ENCODE results near the gene TAS2R38.
"Not testable (repeated sequence)": the region's sequence is repeated elsewhere in the genome, so short reads cannot be mapped to it uniquely, and the experiment has no call there.

Gene TAS2R38

DNA sequence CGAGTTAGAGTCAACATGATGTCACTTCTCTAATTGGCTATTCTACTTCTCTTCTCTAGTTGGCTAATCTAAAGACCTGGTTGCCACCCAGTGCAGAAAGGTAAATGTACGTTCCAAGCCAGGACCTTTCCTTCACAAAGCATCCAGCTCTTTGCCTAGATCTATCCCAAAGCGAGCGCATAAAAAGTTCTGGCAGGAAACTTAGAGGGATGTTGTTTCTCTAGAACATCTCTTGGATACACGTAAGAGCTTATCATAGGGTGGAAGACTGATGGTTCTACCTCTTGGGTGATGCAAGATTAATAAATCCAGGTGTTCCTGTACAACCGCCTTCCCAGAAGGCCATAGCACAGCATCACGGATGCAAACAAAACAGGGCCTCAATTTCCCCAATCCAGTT lies at the start of gene TAS2R38:
Gene TAS2R38 (minus strand): TSS at position 101 of the 400 bp plus-strand sequence. CDS start 84 bp downstream, at position 17.
- in situ Hi-C loops (cut with MboI; ENCODE audit: low sequenced_read_pairs) = loop anchor here (10.0 kb wide), 2 partner anchors 211 to 219 kb away; no protein-coding TSS in a partner anchor

DNA sequence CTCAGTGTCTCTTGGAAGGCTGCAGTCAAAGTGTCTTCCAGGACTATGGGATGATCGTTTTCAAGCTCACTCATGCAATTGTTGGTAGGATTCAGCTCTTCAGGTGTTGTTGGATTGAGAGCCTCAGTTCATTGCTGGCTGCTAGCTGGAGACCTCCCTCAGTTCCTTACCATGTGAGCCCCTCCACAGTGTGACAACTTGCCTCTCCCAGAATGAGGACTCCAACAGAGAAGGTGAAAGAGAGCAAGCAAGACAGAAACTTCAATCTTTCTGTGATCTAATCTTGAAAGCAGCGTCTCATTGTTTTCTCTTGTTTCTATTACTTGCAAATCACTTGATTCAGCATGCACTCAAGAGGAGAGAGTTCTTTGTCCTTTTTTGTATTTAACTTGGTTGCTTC lies 44.6 kb upstream of the TAS2R38 start:
- in situ Hi-C loops (cut with MboI; ENCODE audit: low sequenced_read_pairs) = no loop called here

DNA sequence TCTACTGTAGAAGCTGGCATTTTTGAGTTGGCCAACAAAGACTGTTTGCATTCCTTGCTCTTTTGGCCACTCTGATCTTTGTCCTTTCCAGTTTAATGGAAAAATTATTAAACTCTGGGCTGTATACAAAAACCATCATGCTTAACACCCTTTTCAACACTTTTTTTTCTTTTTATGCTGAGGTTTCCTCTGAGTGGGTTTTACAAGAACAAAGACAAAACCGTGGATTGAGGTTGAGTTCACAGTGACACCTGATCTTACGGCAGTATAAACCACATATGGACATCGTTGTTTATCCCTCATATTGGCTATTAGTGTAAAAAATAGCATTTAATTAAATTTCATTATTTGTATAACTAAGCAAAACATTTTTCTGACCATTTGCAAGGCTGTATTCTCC lies 43.9 kb upstream of the TAS2R38 start:
- in situ Hi-C loops (cut with MboI; ENCODE audit: low sequenced_read_pairs) = no loop called here

DNA sequence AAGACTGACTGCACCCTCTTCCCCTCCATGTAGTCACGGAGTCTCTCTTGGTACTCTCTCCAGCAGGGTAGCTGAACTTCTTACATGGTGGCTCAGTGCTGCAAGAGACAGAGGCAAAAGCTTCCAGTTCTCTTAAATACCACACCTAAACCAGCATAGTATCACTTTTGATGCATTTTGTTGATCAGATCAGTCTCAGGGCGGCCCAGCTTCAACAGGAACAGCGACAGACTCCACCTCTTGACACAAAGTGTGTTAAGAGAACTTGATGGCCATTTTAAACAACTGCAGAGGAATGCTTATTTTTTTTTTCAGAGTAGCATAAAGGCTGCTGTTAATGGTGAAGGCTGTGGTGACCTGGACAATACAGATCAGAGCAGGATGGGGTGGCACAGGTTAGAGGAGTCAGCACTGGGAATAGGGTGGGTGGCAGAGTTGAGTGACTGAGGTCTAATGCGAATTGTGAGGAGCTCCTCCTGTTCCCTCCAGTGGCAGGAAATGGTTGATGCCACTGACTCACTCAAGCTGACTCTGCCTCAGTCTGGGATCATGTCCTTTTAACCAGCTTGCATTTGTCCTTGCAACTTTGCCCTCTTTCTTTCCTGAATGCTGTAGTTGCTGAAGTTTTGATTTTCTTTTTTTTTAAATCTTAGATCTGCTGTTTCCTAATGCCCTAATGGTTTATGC lies 39.4 kb upstream of the TAS2R38 start:
- in situ Hi-C loops (cut with MboI; ENCODE audit: low sequenced_read_pairs) = no loop called here

DNA sequence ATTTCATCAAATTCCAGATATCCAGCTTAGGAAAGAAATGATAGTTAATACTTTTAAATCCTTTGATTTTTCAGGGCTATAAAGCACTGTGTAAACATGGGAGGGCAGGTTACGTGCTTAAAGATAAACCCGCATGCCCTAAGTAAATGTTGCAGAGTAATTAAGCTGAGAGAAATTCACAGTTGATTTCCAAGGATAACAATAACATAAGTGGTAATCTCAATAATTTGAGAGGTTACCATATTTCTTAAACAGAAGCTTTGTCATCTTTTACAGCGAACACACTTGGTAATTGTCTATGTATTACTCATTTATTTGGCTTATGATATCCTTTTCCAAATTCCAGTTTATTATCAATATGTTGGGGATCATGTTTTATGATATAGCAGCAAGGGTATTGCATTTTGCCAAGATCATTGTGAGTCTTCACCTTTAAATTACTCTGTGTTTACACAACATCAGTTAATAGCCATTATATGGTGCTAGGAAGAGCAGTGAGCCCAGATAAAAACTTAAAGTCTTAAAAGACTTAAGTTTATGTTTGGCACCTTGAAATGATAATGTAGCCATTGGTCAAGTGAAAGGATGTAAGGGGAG lies 37.5 kb upstream of the TAS2R38 start:
- in situ Hi-C loops (cut with MboI; ENCODE audit: low sequenced_read_pairs) = no loop called here

DNA sequence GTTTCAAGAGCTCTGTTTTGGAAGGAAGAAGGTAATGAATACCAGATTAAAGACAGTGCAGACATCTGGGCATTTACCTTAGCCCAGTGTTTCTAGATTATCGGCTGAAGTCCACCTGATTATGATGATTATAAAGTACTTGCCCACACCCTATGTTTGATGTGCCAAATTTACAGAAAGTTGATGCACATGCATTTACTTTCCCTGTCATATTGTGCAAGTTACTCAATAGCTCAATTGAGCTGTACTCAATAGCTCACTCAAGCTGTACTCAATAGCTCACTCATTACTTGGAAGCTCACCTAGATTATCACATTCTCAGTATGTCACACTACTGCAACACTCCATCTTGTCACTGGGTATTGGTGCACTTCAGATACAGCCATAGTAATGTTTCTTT lies 35.6 kb upstream of the TAS2R38 start:
- in situ Hi-C loops (cut with MboI; ENCODE audit: low sequenced_read_pairs) = no loop called here

DNA sequence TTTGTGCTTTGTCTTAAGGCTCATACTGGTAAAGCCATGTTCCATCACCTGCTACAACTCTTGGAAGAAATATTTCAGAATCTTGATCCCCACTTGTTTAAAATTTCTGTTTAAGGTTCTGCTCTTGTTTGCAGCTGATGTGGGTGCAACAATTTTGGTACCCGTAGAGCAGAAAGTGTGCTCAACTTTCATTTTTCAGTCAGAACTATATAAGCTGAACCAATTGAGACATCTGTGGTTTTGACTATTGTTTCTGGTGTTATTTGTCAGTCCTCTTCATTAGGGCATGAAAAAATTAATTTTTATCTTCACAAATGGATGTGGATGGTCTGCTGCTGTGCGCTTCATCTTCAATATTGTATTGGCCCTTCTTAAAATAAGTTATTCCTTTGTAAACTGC lies 33.0 kb upstream of the TAS2R38 start:
- in situ Hi-C loops (cut with MboI; ENCODE audit: low sequenced_read_pairs) = no loop called here

DNA sequence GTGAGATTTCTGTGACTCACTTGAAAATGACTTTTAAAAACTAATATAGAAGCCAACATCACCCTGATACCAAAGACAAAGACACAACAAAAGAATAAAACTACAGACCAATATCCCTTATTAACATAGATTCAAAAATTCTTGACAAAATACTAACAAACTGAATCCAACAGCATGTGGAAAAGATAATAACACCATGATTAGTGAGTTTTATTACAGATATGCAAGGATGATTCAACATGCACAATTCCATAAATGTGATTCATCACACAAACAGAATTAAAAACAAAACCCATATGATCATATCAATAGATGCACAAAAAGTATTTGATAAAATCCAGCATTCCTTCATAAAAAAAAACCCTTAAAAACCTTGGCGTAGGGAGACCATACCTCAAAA lies 28.6 kb upstream of the TAS2R38 start:
- in situ Hi-C loops (cut with MboI; ENCODE audit: low sequenced_read_pairs) = no loop called here

DNA sequence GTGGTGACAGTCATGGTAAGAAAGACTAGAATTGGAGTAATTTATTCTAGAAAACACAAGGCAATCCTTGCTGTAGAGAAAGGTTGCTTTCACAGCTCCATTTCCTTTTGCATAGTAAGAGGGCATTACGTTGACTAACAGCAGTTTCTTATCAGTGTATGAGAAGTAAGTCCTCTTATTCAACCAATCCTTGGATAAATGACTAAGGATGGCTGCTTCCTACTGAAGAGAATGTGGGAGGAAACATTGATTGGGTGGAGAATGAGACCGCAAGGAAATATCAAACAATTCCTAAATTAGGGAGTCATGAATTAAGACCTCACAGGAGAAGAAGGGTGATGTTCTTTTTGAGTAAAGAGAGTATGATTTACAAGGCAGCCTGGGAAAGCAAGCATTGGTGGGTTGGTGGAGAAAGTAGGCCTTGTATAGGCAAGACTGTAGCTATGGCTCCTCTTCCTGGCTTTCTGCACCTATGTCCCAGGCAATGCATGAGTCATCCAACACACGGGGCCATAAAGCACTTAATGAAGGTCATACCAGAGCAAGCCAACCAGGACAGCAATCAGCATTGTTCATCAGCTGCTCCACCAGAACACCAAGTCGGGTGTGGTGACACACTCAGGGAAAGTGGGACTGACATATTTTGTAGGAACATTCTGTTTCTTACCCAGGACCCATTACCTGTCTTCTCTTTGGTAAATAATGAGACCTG lies 27.7 kb upstream of the TAS2R38 start:
- in situ Hi-C loops (cut with MboI; ENCODE audit: low sequenced_read_pairs) = no loop called here

DNA sequence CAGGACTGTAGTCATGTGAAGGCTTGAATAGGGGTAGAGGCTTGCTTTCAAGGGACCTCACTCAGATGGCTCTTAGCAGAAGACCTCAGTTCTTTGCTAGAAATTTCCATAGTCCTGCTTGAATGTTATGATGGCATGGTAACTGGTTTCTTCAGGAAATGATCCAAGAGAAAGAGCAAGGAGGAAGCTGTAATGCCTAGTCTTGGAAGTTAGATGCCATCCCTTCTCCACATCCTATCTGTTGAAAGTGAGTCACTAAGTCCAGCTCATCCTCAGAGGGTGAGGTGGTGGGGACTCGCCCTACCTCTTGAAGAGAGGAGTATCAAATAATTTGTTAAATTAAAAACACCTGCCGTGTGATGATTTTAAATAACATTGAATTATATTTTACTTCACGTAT lies 26.7 kb upstream of the TAS2R38 start:
- in situ Hi-C loops (cut with MboI; ENCODE audit: low sequenced_read_pairs) = no loop called here

DNA sequence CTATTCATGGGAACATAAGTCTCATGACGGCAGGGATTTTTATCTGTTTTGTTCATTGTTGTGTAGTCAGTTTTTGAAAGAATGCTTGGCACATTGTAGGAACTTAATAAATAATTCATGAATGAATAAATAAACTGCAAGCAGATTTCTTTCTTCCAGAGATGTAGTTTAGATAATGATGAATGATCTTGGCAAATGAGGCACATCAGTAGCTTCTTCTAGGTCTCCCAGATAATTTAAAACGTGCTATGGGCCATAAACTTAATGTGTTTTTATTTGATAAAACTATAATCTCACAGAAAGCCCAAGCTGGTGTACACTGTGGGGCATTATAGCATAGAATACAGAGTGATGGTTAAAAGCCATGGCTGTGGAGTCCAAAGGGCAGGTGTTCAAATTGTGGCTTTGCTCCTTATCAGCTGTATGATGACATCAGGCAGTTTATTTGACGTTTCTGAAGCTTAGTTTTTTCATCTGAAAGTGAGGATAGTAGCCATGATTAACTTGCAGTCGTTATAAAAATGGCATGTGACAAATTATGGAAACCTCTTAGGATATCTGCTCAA lies 25.6 kb upstream of the TAS2R38 start:
- in situ Hi-C loops (cut with MboI; ENCODE audit: low sequenced_read_pairs) = no loop called here

DNA sequence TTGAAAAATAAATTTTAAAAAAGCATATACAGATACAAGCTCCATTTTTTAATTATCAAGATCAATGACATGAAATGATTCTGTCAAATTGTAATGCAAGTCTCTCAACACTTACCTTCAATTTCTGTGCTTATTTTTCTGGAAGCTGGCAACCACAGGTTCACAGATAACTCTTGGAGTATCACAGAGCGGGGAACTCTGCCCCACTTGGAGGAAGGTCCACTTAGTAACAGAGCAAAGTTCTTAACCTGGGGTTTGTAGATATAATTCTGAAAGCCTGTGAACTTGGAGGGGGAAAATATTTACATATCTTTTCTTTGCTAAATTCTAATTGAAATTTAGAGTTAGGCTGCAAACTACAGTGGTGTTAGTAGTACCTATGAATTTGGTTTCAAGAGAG lies 19.8 kb upstream of the TAS2R38 start:
- in situ Hi-C loops (cut with MboI; ENCODE audit: low sequenced_read_pairs) = no loop called here

DNA sequence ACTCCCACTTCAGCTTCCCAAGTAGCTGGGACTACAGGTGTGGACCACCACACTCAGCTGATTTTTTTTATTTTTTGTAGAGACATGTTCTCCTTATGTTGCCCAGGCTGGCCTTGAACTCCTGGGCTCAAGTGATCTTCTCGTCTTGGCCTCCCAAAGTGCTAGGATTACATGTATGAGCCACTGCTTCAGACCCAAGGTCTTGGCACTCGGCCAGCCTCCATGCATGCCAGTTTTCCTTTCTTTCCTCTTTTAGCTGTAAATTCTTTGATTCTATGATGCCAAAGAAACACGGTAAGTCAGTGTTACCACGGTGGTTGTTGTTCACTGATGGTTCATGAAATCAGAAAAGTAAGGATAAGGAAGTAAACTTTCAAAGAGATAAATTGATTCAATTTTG lies 19.1 kb upstream of the TAS2R38 start:
- in situ Hi-C loops (cut with MboI; ENCODE audit: low sequenced_read_pairs) = no loop called here

DNA sequence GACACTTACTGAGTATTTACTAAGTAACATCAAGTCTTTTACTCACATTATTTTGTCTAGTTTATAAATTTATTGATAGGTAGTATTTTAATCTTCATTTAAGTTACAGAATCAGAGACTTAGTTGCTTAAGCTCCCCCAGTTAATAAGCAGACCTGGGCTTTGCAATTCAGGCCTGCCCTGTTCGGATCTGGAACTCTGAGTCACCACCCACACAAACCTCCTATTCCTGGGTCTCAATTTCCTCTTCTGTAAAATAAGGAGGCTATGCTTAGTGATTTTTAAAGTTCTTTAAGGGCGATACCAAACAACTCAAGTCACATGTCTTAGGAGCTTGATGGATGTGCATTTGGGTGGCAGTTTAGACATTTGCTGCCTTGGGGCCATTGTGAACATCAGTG lies 18.6 kb upstream of the TAS2R38 start:
- in situ Hi-C loops (cut with MboI; ENCODE audit: low sequenced_read_pairs) = no loop called here

DNA sequence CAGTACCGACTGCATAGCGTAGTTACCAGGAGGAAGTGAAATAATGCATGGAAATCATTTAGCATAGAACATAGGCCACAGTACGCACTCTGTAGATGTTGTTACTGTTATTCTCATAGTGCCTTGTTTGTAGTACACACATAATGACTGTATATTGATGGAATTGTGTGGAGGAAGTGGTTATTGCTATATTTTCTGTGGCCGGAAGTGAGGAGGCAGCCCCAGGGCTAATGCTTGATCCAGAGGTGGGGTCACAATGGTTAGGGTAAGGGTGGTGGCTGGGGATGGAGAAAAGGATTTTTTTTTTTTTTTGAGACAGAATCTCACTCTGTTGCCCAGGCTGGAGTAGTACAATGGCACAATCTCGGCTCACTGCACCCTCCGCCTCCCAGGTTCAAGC lies 17.6 kb upstream of the TAS2R38 start:
- in situ Hi-C loops (cut with MboI; ENCODE audit: low sequenced_read_pairs) = no loop called here

DNA sequence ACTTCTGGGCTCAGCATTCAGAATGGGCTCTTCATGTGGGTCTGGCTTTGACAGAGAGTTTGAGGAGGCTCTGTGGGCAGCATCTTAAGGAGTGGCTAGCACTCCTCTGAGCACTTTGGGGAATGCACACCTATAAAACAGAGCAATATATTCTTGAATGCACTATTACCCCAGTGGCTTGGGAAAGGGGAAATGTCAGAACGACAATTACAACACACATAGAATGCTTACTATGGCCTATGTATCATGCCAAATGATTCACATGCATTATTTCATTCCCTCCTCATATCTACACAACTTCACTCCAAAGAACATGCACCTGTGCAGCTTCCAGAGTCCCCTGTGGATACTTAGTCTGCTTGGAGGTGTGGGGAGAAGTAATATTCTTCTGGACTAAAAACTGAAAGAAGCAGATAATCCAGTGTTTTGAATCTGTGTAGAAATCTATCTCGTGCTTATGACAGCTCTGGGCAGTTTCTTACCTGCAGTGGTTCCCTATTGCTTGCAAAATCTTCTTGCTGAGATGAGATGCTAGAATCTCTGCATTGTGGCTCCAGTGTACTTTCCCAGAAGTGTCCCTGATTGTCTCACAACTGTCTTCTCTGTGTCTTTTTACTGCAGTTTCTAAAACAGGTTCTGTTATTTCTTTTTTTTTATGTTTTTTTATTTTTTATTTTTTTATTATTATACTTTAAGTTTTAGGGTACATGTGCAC lies 16.6 kb upstream of the TAS2R38 start:
- in situ Hi-C loops (cut with MboI; ENCODE audit: low sequenced_read_pairs) = no loop called here

DNA sequence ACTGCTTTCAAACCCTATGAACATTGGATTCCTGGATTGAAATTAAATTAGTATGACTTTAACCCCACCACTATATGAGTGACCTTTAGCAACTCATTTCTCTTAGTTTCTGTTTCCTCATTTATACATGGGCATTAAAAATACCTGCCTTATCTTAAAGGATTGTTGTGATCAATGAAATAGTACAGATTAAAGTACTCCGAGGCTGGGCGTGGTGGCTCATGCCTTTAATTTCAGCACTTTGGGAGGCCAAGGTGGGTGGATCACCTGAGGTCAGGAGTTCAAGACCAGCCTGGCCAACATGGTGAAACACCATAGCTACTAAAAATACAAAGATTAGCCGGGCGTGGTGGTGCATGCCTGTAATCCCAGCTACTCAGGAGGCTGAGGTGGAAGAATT lies 14.2 kb upstream of the TAS2R38 start:
- in situ Hi-C loops (cut with MboI; ENCODE audit: low sequenced_read_pairs) = not testable (repeated sequence)

DNA sequence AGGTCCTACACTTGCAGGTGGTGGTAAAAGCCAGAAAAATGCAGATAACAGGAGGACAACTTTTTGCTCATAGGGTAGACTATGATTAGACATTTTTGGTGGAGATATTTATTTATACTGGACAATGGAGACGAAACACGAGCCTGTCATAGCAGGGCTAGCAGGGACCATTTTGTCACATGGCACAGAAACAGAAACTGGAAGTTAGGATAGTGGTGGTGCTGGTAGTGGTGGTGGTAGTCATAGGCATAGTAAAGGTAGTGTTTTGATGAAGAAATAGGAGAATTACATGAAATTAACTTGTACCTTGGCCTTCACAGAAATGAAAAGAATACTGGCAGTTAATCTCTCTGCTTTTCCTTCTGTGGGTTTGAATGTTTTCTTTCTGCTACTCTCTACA lies 13.3 kb upstream of the TAS2R38 start:
- in situ Hi-C loops (cut with MboI; ENCODE audit: low sequenced_read_pairs) = no loop called here

DNA sequence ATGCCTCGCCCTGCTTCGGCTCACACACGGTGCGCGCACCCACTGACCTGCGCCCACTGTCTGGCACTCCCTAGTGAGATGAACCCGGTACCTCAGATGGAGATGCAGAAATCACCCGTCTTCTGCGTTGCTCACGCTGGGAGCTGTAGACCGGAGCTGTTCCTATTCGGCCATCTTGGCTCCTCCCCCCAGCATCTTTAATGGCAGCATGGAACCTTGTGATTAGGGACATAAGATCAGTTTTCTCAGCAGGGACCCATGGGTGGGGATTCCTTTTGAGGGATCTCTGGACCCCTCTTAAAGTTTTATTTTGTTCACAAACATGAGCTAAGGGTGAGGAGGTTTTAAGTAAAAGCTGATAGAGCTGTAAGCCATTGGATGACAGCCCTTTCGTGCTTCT lies 12.4 kb upstream of the TAS2R38 start:
- in situ Hi-C loops (cut with MboI; ENCODE audit: low sequenced_read_pairs) = not testable (repeated sequence)

DNA sequence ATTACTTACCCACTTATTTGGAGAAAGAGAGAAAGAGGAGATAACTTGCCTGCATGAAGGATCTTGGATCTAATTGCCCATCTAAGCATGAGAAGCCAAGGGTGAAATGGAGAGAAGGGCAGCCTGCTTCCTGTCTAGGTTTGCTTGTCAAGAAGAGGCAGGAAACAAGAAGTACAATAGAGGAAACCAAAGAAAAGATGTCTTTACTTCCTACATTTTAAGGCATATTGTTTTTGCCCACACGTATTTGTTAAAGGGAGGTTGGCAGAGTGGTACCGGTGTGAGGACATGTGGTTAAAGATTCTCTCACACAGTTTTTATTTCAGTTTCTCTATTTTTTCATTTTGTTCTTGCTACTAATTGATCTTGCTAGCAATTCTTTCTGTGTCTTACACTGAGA lies 6.0 kb upstream of the TAS2R38 start:
- in situ Hi-C loops (cut with MboI; ENCODE audit: low sequenced_read_pairs) = loop anchor here (10.0 kb wide), 2 partner anchors 205 to 225 kb away; no protein-coding TSS in a partner anchor

DNA sequence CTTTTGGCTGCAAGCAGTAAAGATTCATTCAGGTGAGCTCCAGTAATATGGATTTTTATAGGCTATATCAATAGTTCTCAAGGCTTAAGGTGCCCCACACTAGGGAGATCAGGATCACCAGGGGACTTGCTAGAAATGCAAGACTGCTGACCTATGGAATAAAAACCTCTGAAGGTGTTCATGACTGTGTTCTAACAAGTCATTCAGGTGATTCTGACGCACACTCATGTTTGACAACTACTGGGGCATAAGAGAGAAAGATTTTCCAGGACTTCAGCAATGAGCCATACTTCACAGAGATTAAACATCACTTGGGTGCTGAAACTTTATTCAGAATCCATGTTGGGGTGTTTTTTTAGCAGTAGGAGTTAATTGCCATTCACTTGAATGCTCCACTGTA lies 4.8 kb upstream of the TAS2R38 start:
- in situ Hi-C loops (cut with MboI; ENCODE audit: low sequenced_read_pairs) = loop anchor here (10.0 kb wide), 2 partner anchors 206 to 224 kb away; no protein-coding TSS in a partner anchor

Measured in HL-60/S4 (cell line).